Skin of body (tissue), 2 donors: ENCODE measurements around the gene GABBR2. TPM values are rescaled to one million over a fixed set of nuclear protein-coding genes. Genes with fewer than 3 reads are reported as not detected.
"Not testable (repeated sequence)": the region's sequence is repeated elsewhere in the genome, so short reads cannot be mapped to it uniquely, and the experiment has no call there.

Source experiments
- DNase-seq: peaks from one replicate; lab custom pipeline; 2025; lab: John Stamatoyannopoulos, UW
- total RNA-seq: library from RNA; depleted of rRNA; stranded (reverse); fragments of >200 nt; gene quantifications from one replicate; pipeline ENCODE4 v1.2.3, GENCODE V29; 2014

GABBR2 gene
- total RNA-seq, 1 donor from 2014 or later: 0.39 TPM

GRCh38 chr9:98300611-98301010 lies 408.1 kb downstream of the GABBR2 start:
- no peak for DNase-seq

GRCh38 chr9:98298476-98298875 lies 410.3 kb downstream of the GABBR2 start:
- DNase-seq: no peak

GRCh38 chr9:98295824-98296223 lies 412.9 kb downstream of the GABBR2 start:
- no peak for DNase-seq

- no peak for DNase-seq
These were observed 416.9 kb downstream of the GABBR2 start for GRCh38 chr9:98291820-98292219.

GRCh38 chr9:98290411-98290810 lies 418.3 kb downstream of the GABBR2 start:
- DNase-seq: no peak

GRCh38 chr9:98289614-98290201 lies 419.0 kb downstream of the GABBR2 start:
- DNase-seq: no peak

GRCh38 chr9:98288881-98289280 lies 419.9 kb downstream of the GABBR2 start:
- no peak for DNase-seq

- no peak for DNase-seq
These were observed 421.4 kb downstream of the GABBR2 start for GRCh38 chr9:98287384-98287783.

GRCh38 chr9:98285446-98285845 lies 423.3 kb downstream of the GABBR2 start:
- DNase-seq: no peak

GRCh38 chr9:98284754-98285153 lies 424.0 kb downstream of the GABBR2 start:
- DNase-seq: no peak

GRCh38 chr9:98283143-98283542 lies 425.6 kb downstream of the GABBR2 start:
- not testable (repeated sequence) for DNase-seq

GRCh38 chr9:98281281-98281680 lies 427.5 kb downstream of the GABBR2 start:
- no peak for DNase-seq

GRCh38 chr9:98280574-98280973 lies 428.2 kb downstream of the GABBR2 start:
- DNase-seq: no peak

- DNase-seq: no peak
These were observed 428.6 kb downstream of the GABBR2 start for GRCh38 chr9:98280162-98280561.

- DNase-seq: no peak
These were observed 431.7 kb downstream of the GABBR2 start for GRCh38 chr9:98276907-98277469.

- no peak for DNase-seq
These were observed 433.6 kb downstream of the GABBR2 start for GRCh38 chr9:98275159-98275558.

- DNase-seq: no peak
These were observed 436.7 kb downstream of the GABBR2 start for GRCh38 chr9:98272083-98272482.

- no peak for DNase-seq
These were observed 437.3 kb downstream of the GABBR2 start for GRCh38 chr9:98271479-98271878.

GRCh38 chr9:98270284-98270683 lies 438.5 kb downstream of the GABBR2 start:
- not testable (repeated sequence) for DNase-seq

- not testable (repeated sequence) for DNase-seq
These were observed 439.1 kb downstream of the GABBR2 start for GRCh38 chr9:98269652-98270051.

GRCh38 chr9:98267556-98267955 lies 441.2 kb downstream of the GABBR2 start:
- DNase-seq: not testable (repeated sequence)

- DNase-seq: no peak
These were observed 444.2 kb downstream of the GABBR2 start for GRCh38 chr9:98264516-98264915.
